Erythroblast (primary cell): ENCODE results near the gene TTC13.
A peak's percentile ranks its signal among the peaks of the same experiment; 100 is the strongest.
"Not testable (repeated sequence)": the region's sequence is repeated elsewhere in the genome, so short reads cannot be mapped to it uniquely, and the experiment has no call there.

Experiments
- DNase-seq, 2 experiments: peaks; one replicate each; lab custom pipeline; 2025; lab: John Stamatoyannopoulos, UW
- GATA1 ChIP-seq: IDR thresholded peaks from 2 replicates; pipeline ENCODE4 v1.6.1; 2011; ENCODE audit warnings: low read depth, mild to moderate bottlenecking, control low read depth, low read length, moderate library complexity
- POLR2A ChIP-seq: IDR thresholded peaks from 2 replicates; pipeline ENCODE4 v1.6.1; 2011; ENCODE audit warnings: mild to moderate bottlenecking, low read length

The TTC13 gene

DNA sequence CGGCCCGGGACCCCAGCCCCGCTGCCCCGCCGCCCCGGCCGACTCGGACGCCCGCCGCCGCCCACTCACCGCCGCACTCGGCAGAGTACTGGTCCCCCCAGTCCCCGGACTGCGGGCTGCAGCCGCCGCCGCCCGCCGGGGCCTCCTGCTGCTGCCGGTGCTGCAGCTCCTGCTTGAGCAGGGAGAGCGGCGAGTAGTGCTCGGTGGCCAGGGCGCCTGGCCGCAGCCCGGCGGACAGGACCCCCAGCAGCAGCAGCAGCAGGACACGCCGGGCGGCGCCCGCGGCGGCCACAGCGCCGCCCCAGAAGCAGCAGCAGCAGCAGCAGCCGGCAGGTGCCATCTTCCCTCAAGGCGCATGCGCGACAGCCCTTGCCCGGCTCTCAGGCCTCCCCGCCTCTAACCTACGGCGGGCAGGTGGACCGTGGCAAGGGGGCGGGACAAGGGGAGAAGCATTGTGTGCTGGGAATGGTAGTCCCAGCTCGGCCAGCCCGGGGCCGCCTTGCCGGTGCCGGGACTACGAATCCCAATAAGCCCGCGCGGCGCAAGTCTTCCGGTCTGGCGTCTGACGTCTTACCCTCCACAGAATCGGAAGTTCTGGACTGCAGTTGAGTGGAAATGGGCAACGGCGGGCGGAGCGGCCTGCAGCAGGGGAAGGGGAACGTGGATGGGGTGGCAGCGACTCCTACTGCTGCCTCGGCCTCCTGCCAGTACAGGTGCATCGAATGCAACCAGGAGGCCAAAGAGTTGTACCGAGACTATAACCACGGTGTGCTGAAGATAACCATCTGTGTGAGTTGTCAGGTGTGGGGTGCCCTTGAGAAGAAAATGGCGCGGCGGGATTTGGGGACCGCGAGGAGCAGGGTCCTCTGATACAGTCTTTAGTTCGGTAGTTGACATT is at the start of gene TTC13, which contains the start of gene ARV1:
Gene TTC13 (minus strand): TSS at position 371 of the 898 bp plus-strand sequence. CDS start 31 bp downstream, at position 340.
Gene ARV1 (plus strand): TSS at position 604 of the 898 bp plus-strand sequence. CDS start 12 bp downstream, at position 616.
- TF ChIP-seq GATA1 (no peak), POLR2A (peak; percentile 98)
- DNase-seq: peak; percentile 99

DNA sequence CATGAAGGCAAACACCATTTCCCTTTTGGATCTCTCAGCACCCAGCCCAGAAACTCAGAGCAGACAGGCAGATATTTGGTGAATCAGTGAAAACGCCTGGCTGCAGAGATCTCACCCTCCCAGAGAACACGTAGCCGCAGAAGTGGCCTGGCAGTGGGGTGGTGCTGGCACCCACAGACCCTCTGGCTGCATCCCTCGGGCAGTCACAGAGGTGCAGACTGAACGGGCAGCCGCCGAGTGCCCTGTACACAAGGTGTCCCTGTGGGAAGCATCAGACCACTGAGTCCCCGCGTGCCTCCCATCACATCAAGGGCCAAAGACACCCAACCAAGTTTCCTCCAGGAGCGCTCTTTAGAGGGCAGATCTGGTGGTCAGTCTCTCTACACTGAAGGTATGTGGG is 49.3 kb upstream of the TTC13 start:
- TF ChIP-seq POLR2A (no peak), GATA1 (no peak)
- DNase-seq: no peak

- TF ChIP-seq GATA1 (no peak), POLR2A (no peak)
Observed at GRCh38 chr1:231027136-231027925, 48.7 kb upstream of the TTC13 start.

DNA sequence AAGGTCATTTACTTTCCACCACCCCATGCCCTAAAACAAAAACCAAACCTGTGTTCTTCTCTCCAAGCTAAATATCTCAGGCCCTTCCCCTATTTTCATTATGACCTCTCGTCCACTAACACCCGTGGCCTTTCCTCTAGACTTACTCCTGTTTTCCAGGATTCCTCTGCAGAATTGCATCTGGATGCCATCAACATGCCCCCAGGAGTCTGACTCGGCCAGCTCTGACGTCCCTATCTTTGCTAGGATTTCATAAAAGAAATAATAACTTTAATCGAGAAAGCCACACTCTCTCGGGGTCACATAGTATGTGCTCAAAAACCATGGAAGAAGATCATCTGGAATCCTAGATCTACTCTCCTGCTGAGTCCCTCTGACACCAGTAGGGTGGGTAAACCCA is 47.9 kb upstream of the TTC13 start:
- DNase-seq: no peak
- TF ChIP-seq GATA1: no peak
- TF ChIP-seq POLR2A: no peak

More at GRCh38 chr1:231027136-231027925, 48.7 kb upstream of the TTC13 start:
- DNase-seq: no peak

DNA sequence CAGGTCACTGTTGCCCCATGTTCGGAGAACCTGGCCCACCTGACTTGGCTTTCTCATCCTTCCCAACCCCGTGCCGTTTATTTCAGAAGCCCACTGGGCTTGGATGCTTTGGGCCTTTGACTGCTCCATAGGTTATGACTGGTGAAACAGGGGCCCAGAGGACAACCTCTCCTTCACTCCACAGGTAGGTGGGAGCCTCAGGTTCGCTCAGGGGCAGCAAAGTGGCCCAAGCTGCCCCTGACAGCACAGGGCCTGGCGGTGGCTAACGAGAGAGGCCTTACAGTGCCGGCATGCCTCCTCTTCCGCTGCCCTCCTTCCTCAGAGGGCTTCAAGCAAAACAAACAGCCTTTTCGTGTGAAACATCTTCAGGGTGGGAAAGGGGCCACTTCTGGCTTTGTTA is 44.5 kb upstream of the TTC13 start:
- DNase-seq: no peak
- no peak for TF ChIP-seq GATA1

GRCh38 chr1:231022543-231022942 is 43.9 kb upstream of the TTC13 start:
- DNase-seq: not testable (repeated sequence)

GRCh38 chr1:231021540-231022031 is 42.9 kb upstream of the TTC13 start:
- TF ChIP-seq GATA1: no peak
- no peak for DNase-seq

GRCh38 chr1:231020816-231021215 is 42.2 kb upstream of the TTC13 start:
- TF ChIP-seq GATA1 (no peak), POLR2A (no peak)
- no peak for DNase-seq

DNA sequence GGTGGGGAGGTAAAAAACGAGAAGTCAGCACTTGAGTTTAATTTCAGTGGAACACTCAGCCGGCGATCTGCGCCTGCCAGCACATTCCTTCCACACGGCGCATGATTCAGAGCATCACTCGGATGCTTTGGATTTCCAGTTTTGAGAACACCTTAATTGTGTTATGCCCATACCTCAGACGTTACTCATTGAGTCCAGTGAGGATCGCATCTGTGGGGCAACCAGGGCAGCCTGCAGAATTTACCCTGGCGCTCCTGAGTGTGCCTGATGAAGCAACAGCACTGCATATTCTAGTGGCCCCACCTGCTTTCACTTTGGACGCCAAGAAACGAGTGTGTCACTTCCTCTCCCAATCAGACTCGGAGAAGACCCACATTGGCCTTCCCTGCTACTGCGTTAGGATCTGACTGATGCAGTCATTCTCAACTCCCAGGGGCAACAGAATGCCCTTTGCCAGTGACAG is 41.5 kb upstream of the TTC13 start:
- no peak for TF ChIP-seq GATA1
- no peak for TF ChIP-seq POLR2A
- DNase-seq: no peak

DNA sequence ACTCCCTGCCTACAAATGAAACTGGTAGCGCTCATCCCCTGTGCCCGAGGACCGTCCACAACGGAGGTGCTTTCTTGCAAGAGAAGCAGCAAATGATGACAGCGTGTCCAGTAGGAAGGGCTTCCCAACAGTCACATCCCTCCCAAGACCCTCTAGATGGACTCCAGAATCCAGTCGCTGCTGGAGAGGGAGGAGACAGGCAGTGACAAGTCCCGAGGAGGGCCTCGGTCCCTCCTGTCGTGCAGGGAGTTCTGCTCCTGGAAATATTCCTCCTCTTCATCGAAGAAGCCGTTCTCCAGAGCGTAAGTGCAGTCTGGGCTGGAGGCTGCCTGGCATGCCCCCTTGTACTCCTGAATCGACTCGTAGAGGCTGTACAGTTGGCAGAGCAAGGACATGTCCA is 41.0 kb upstream of the TTC13 start:
- DNase-seq: no peak
- TF ChIP-seq GATA1 (no peak), POLR2A (no peak)

DNA sequence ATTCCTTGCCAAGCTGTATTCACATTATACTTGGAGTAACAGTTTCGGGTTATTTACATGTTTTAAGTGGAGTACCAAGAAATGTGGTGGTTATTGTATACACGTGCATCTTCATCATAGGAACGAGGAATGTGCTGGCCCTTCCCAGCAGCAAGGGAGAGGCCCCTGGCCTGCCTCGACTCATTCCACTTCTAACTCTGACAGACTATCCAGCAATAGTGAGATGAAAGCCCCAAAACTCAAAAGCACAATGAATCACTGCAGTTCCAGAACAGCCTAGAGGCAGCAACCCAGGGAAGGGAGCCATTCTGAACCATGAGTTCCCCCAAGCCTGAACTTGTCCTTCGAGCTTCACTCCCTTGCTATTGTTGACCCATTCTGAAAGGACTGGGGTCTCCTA is 38.3 kb upstream of the TTC13 start:
- no peak for TF ChIP-seq GATA1
- TF ChIP-seq POLR2A: no peak
- no peak for DNase-seq

GRCh38 chr1:231016234-231016633 is 37.6 kb upstream of the TTC13 start:
- DNase-seq: no peak
- no peak for TF ChIP-seq GATA1

GRCh38 chr1:231013391-231014015 is 34.8 kb upstream of the TTC13 start:
- no peak for DNase-seq
- TF ChIP-seq POLR2A: no peak
- TF ChIP-seq GATA1: no peak
